GM23248 (cell line): ENCODE measurements around the gene MANBA. TPM values are rescaled to one million over a fixed set of nuclear protein-coding genes. Genes with fewer than 3 reads are reported as not detected.
"Not testable (repeated sequence)": the region's sequence is repeated elsewhere in the genome, so short reads cannot be mapped to it uniquely, and the experiment has no call there.

Experiments used
- DNase-seq: peaks from one replicate; pipeline ENCODE4 v3.0.0-alpha.2; 2015
- H2AFZ ChIP-seq: fragments of 200-600 bp; sonication (generic); 2 replicates; pipeline ENCODE4 v1.6.1; 2016; ENCODE audit warnings: antibody characterized with exemption
- H3F3A ChIP-seq: fragments of 200-600 bp; sonication (generic); 2 replicates; pipeline ENCODE4 v1.6.1; 2016; ENCODE audit warnings: mild to moderate bottlenecking, antibody characterized with exemption, mixed run types; ENCODE audit not compliant: insufficient read depth
- H3K27ac ChIP-seq: fragments of 200-600 bp; sonication (generic); 2 replicates; pipeline ENCODE4 v1.5.1; 2016; ENCODE audit warnings: mild to moderate bottlenecking
- H3K27me3 ChIP-seq: fragments of 200-600 bp; sonication (generic); replicated peaks from 2 replicates; pipeline ENCODE4 v1.6.1; 2016; ENCODE audit warnings: mild to moderate bottlenecking; ENCODE audit not compliant: insufficient read depth
- H3K36me3 ChIP-seq: fragments of 200-600 bp; sonication (generic); 2 replicates; pipeline ENCODE4 v1.6.1; 2016; ENCODE audit warnings: low read depth, mild to moderate bottlenecking
- H3K4me1 ChIP-seq: fragments of 200-600 bp; sonication (generic); 2 replicates; pipeline ENCODE4 v1.6.1; 2016; ENCODE audit warnings: mild to moderate bottlenecking; ENCODE audit not compliant: insufficient read depth
- H3K4me2 ChIP-seq: fragments of 200-600 bp; sonication (generic); one replicate; pipeline ENCODE4 v1.6.1; 2016; ENCODE audit warnings: mild to moderate bottlenecking; ENCODE audit not compliant: unreplicated experiment
- H3K4me3 ChIP-seq: fragments of 200-600 bp; sonication (generic); 2 replicates; pipeline ENCODE4 v1.5.1; 2016; ENCODE audit warnings: mild to moderate bottlenecking
- H3K79me2 ChIP-seq: fragments of 200-600 bp; sonication (generic); 2 replicates; pipeline ENCODE4 v1.6.1; 2016; ENCODE audit warnings: mild to moderate bottlenecking; ENCODE audit not compliant: insufficient read depth
- H3K9ac ChIP-seq: fragments of 200-600 bp; sonication (generic); 2 replicates; pipeline ENCODE4 v1.6.1; 2016; ENCODE audit warnings: mild to moderate bottlenecking
- H3K9me2 ChIP-seq: fragments of 200-600 bp; sonication (generic); 2 replicates; pipeline ENCODE4 v1.6.1; 2016; ENCODE audit warnings: mixed run types, mild to moderate bottlenecking, moderate library complexity; ENCODE audit not compliant: insufficient read depth
- H3K9me3 ChIP-seq: fragments of 200-600 bp; sonication (generic); one replicate; pipeline ENCODE4 v1.6.1; 2017; ENCODE audit warnings: low read depth
- H4K20me1 ChIP-seq: fragments of 200-600 bp; sonication (generic); 2 replicates; pipeline ENCODE4 v1.6.0; 2016; ENCODE audit not compliant: insufficient read depth
- EZH2 ChIP-seq: fragments of 200-600 bp; sonication (generic); IDR thresholded peaks from 2 replicates; pipeline ENCODE4 v1.6.1; 2018; ENCODE audit warnings: antibody characterized with exemption, mild to moderate bottlenecking; ENCODE audit not compliant: insufficient read depth, poor library complexity, severe bottlenecking
- EZH2phosphoT487 ChIP-seq: fragments of 200-600 bp; sonication (generic); IDR thresholded peaks from 2 replicates; pipeline ENCODE4 v1.6.1; 2018; ENCODE audit warnings: antibody characterized with exemption, moderate library complexity, mild to moderate bottlenecking, low read depth; ENCODE audit not compliant: insufficient read depth
- WGBS, 2 experiments: methylation state at CpG; one replicate each; pipeline ENCODE4 v1.1.6; 2015 to 2017; ENCODE audit warnings: low lambda C conversion rate in 2 of 2, low coverage in 1 of 2; ENCODE audit errors: missing lambda C conversion rate in 2 of 2; 5-methylcytosine and 5-hydroxymethylcytosine counted together
- in situ Hi-C: fragments of 300-500 bp; cut with MboI; formaldehyde crosslinking; loops from 2 replicates; pipeline ENCODE4 v1.15.0; 2020
- polyA plus RNA-seq: library from polyadenylated mRNA; unstranded; fragments of >200 nt; fragmentation: Nextera tagmentation; extraction: Ambion mirVana; gene quantifications from 2 replicates; pipeline ENCODE4 v1.2.1, GENCODE V29; 2016
- total RNA-seq: library from RNA; depleted of rRNA; stranded (reverse); fragments of >200 nt; shearing (Covaris generic); gene quantifications from 2 replicates; pipeline ENCODE4 v1.2.3, GENCODE V29; 2014

Gene MANBA
- total and polyA plus RNA-seq, 2 experiments from 2014 or later, result 16.6 to 20.5 TPM

- H3K4me2 ChIP-seq, result no peak overlapping the region
- H4K20me1 ChIP-seq, result no peaks in the 10 kb centered on the region
- in situ Hi-C loops, result no loop called here
- H3K79me2 ChIP-seq, result no peaks in the 10 kb centered on the region
- no peaks in the 10 kb centered on the region for H3K27me3 ChIP-seq
- no peak overlapping the region for H3K9ac ChIP-seq
- WGBS, 2 experiments, result 97 to 99% methylated on average over 3 of the region's 3 CpGs
- H3K9me3 ChIP-seq, result no peaks in the 10 kb centered on the region
- H2AFZ ChIP-seq, result no peak overlapping the region
- H3K4me3 ChIP-seq, result no peak overlapping the region
- H3K36me3 ChIP-seq, result no peaks in the 10 kb centered on the region
- DNase-seq, result no peak
- no peak overlapping the region for H3K27ac ChIP-seq
- H3K9me2 ChIP-seq, result no peaks in the 10 kb centered on the region
- TF ChIP-seq EZH2phosphoT487, result no peak
- no peak for TF ChIP-seq EZH2
- H3F3A ChIP-seq, result no peaks in the 10 kb centered on the region
- no peaks in the 10 kb centered on the region for H3K4me1 ChIP-seq
Measured at GRCh38 chr4:102733084-102733483, 27.7 kb downstream of the MANBA start.

DNA sequence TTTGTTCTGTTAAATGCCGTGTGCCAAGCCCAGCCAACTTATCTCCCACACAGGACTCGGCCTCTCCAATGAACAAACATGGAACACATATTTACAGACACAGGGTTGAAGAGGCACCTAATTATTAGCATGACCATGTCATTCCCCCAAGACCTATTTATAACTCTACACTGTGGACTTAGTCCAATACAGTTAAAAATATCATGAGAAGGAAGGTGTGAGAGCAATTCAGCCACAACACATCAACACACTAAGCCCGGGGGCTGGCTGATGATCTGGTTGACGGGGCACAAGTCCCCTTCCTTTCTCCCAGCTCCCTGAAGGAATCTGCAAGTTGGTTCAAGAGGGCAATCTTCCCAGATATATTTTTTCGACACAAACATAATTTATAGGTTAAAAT is 28.1 kb downstream of the MANBA start:
- H3K27me3 ChIP-seq, result no peaks in the 10 kb centered on the region
- 76 to 80% methylated on average over 5 of the region's 5 CpGs for WGBS, 2 experiments

DNA sequence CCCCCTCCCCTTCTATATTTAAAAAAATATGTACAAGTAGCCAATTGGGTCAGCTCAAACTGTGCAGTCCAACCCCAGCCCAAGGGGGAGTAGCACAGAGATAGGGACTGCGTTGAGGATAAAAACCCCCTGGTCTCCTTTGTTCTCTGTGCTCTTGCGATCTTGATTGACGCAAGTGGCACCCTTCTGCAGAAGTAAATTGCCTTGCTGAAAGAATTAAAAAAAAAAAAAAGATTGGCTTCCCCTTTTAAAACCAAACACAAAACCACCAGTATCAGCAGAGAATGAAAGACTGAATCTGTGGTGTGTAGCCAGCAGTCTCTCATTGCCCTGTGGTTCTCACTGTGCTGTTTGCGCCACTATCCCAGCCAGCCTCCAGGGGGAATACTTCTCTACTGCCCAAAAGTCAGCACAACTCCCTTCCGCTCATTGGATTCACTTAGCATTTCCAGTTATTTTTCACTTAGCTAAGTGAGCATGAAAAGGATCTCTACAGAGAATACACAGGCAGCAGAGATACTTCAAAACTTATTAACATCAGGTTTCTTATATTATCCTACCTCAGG is 29.7 kb downstream of the MANBA start:
- no peak overlapping the region for H3K27ac ChIP-seq
- no peaks in the 10 kb centered on the region for H3F3A ChIP-seq
- H4K20me1 ChIP-seq, result no peaks in the 10 kb centered on the region
- H3K4me2 ChIP-seq, result no peak overlapping the region
- no peaks in the 10 kb centered on the region for H3K36me3 ChIP-seq
- no peak for DNase-seq
- H3K4me1 ChIP-seq, result no peaks in the 10 kb centered on the region
- no peaks in the 10 kb centered on the region for H3K27me3 ChIP-seq
- TF ChIP-seq EZH2 (no peak), EZH2phosphoT487 (no peak)
- H3K9me3 ChIP-seq, result no peaks in the 10 kb centered on the region
- no peaks in the 10 kb centered on the region for H3K9me2 ChIP-seq
- H3K4me3 ChIP-seq, result no peak overlapping the region
- no peak overlapping the region for H3K9ac ChIP-seq
- in situ Hi-C loops, result no loop called here
- no peak overlapping the region for H2AFZ ChIP-seq
- no peaks in the 10 kb centered on the region for H3K79me2 ChIP-seq
- WGBS, 2 experiments, result 95 to 96% methylated on average over 5 of the region's 5 CpGs

More for the DNA sequence above, 28.1 kb downstream of the MANBA start:
- H3K9ac ChIP-seq, result no peak overlapping the region
- TF ChIP-seq EZH2phosphoT487 (no peak), EZH2 (no peak)
- in situ Hi-C loops, result no loop called here
- no peak overlapping the region for H3K4me3 ChIP-seq
- H3K36me3 ChIP-seq, result no peaks in the 10 kb centered on the region
- H3K27ac ChIP-seq, result no peak overlapping the region
- H4K20me1 ChIP-seq, result no peaks in the 10 kb centered on the region
- H3K4me1 ChIP-seq, result no peaks in the 10 kb centered on the region
- no peak overlapping the region for H2AFZ ChIP-seq
- H3K79me2 ChIP-seq, result no peaks in the 10 kb centered on the region
- H3K9me2 ChIP-seq, result no peaks in the 10 kb centered on the region
- H3K4me2 ChIP-seq, result no peak overlapping the region
- DNase-seq, result no peak
- H3K9me3 ChIP-seq, result no peaks in the 10 kb centered on the region
- no peaks in the 10 kb centered on the region for H3F3A ChIP-seq

- H4K20me1 ChIP-seq, H3K36me3 ChIP-seq, H3K9me2 ChIP-seq, H3K4me1 ChIP-seq, H3K9ac ChIP-seq, H3K79me2 ChIP-seq, H3K27me3 ChIP-seq, in situ Hi-C loops, H3K4me3 ChIP-seq, H3K4me2 ChIP-seq, DNase-seq, H3F3A ChIP-seq, H2AFZ ChIP-seq, H3K9me3 ChIP-seq, H3K27ac ChIP-seq: not testable (repeated sequence)
- WGBS, 2 experiments, result 75 to 86% methylated on average over 3 of the region's 3 CpGs
Measured at GRCh38 chr4:102729486-102729885, 31.3 kb downstream of the MANBA start.

- H3K27me3 ChIP-seq, in situ Hi-C loops, H3K36me3 ChIP-seq, H3F3A ChIP-seq, H3K79me2 ChIP-seq, H3K9ac ChIP-seq, H2AFZ ChIP-seq, DNase-seq, H3K4me3 ChIP-seq, H3K27ac ChIP-seq, H3K9me3 ChIP-seq, H3K4me1 ChIP-seq, H3K4me2 ChIP-seq, H4K20me1 ChIP-seq, H3K9me2 ChIP-seq: not testable (repeated sequence)
- WGBS, 2 experiments, result 89 to 95% methylated on average over 3 of the region's 3 CpGs
Measured at GRCh38 chr4:102726919-102727318, 33.8 kb downstream of the MANBA start.
